Osteocyte (in vitro differentiated cells): ENCODE results near the gene RBM44. TPM values are rescaled to one million over a fixed set of nuclear protein-coding genes. Genes with fewer than 3 reads are reported as not detected.

ENCODE experiments used
- DNase-seq: peaks from one replicate; pipeline ENCODE4 v3.0.0; 2021; ENCODE audit warnings: mixed read lengths; ENCODE audit not compliant: unreplicated experiment; ENCODE audit errors: extremely low spot score
- H3K27ac Mint-ChIP-seq: one replicate; pipeline ENCODE4 v1.8.0; 2021; ENCODE audit warnings: mild to moderate bottlenecking, mixed read lengths; ENCODE audit not compliant: unreplicated experiment
- H3K27me3 Mint-ChIP-seq: one replicate; pipeline ENCODE4 v1.8.0; 2021; ENCODE audit warnings: mixed read lengths; ENCODE audit not compliant: unreplicated experiment
- H3K36me3 Mint-ChIP-seq: one replicate; pipeline ENCODE4 v1.8.0; 2021; ENCODE audit warnings: mixed read lengths; ENCODE audit not compliant: unreplicated experiment
- H3K4me1 Mint-ChIP-seq: one replicate; pipeline ENCODE4 v1.8.0; 2021; ENCODE audit warnings: mixed read lengths; ENCODE audit not compliant: unreplicated experiment
- H3K4me3 Mint-ChIP-seq: one replicate; pipeline ENCODE4 v1.8.0; 2021; ENCODE audit warnings: mild to moderate bottlenecking, moderate library complexity, mixed read lengths; ENCODE audit not compliant: unreplicated experiment
- H3K9me3 Mint-ChIP-seq: one replicate; pipeline ENCODE4 v1.8.0; 2021; ENCODE audit warnings: mixed read lengths; ENCODE audit not compliant: unreplicated experiment
- CTCF ChIP-seq: fragments of 200-600 bp; sonication (generic); IDR thresholded peaks from 2 replicates; pipeline ENCODE4 v1.5.0; 2021; ENCODE audit warnings: antibody characterized with exemption, mild to moderate bottlenecking, moderate library complexity
- total RNA-seq: library from RNA; stranded (reverse); gene quantifications from 2 replicates; pipeline ENCODE4 v1.2.1, GENCODE V29; 2021

RBM44 gene
- total RNA-seq, 1 donor from 2014 or later = 0.46 TPM

- TF ChIP-seq CTCF = no peak
- peak overlapping the region; percentile 85 for H3K27ac Mint-ChIP-seq
- peaks cover 22% of the 10 kb centered on the region for H3K36me3 Mint-ChIP-seq
Measured at GRCh38 chr2:237885111-237885930, 86.7 kb downstream of the RBM44 start.

GRCh38 chr2:237885931-237886684 lies 87.5 kb downstream of the RBM44 start:
- H3K9me3 Mint-ChIP-seq = no peaks in the 10 kb centered on the region
- no peaks in the 10 kb centered on the region for H3K27me3 Mint-ChIP-seq
- H3K4me1 Mint-ChIP-seq = peaks cover 60% of the 10 kb centered on the region
- H3K27ac Mint-ChIP-seq = peak overlapping the region; percentile 85
- no peak for DNase-seq
- no peak for TF ChIP-seq CTCF
- H3K36me3 Mint-ChIP-seq = peaks cover 19% of the 10 kb centered on the region
- H3K4me3 Mint-ChIP-seq = no peak overlapping the region

More at GRCh38 chr2:237885111-237885930, 86.7 kb downstream of the RBM44 start:
- no peak overlapping the region for H3K4me3 Mint-ChIP-seq
- no peaks in the 10 kb centered on the region for H3K9me3 Mint-ChIP-seq
- no peak for DNase-seq
- no peaks in the 10 kb centered on the region for H3K27me3 Mint-ChIP-seq
- peaks cover 55% of the 10 kb centered on the region for H3K4me1 Mint-ChIP-seq

GRCh38 chr2:237886685-237887481 lies 88.3 kb downstream of the RBM44 start:
- H3K9me3 Mint-ChIP-seq = no peaks in the 10 kb centered on the region
- no peaks in the 10 kb centered on the region for H3K27me3 Mint-ChIP-seq
- DNase-seq = no peak
- TF ChIP-seq CTCF = no peak
- peaks cover 65% of the 10 kb centered on the region for H3K4me1 Mint-ChIP-seq
- H3K4me3 Mint-ChIP-seq = no peak overlapping the region
- peak overlapping the region; percentile 92 for H3K27ac Mint-ChIP-seq
- peaks cover 12% of the 10 kb centered on the region for H3K36me3 Mint-ChIP-seq

- TF ChIP-seq CTCF = no peak
- peak overlapping the region; percentile 92 for H3K27ac Mint-ChIP-seq
- H3K27me3 Mint-ChIP-seq = no peaks in the 10 kb centered on the region
- peaks cover 3% of the 10 kb centered on the region for H3K9me3 Mint-ChIP-seq
- peaks cover 1% of the 10 kb centered on the region for H3K36me3 Mint-ChIP-seq
- H3K4me3 Mint-ChIP-seq = no peak overlapping the region
- no peak for DNase-seq
- H3K4me1 Mint-ChIP-seq = peaks cover 79% of the 10 kb centered on the region
Measured at GRCh38 chr2:237888389-237888788, 89.8 kb downstream of the RBM44 start.
